ENCODE results near the gene UTS2.

UTS2 gene

DNA sequence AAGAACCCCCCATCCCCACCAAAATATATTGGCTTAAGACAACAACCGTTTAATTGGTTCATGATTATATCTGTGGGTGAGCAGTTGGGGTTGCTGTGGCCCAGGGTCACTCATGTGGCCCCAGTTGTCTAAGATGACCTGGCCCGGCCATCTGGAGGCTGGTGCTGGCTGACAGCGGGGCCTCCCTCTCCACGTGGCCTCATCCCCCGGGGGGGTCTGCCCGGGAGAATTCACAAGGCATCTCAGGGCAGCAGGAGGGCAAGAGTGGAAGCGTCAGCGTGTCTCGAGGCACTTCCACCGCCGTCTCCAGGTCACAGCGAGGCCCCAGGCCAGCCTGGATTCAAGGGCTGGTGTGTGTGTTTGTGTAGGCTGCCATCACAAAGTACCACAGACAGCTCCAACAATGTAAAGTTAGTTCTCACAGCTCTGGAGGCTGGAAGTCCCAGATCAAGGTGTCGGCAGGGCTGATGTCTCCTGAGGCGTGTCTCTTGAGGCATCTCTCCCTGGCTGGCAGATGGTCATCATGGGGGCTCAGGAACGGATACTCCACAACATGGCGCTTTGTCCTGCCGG, 11.0 kb upstream of the UTS2 start:
- no peak for DNase-seq (ENCODE audit: low read depth in 2 of 2)

- no peak for DNase-seq (ENCODE audit: low read depth in 2 of 2)
These were observed 9.6 kb upstream of the UTS2 start for GRCh38 chr1:7862211-7863060.

DNA sequence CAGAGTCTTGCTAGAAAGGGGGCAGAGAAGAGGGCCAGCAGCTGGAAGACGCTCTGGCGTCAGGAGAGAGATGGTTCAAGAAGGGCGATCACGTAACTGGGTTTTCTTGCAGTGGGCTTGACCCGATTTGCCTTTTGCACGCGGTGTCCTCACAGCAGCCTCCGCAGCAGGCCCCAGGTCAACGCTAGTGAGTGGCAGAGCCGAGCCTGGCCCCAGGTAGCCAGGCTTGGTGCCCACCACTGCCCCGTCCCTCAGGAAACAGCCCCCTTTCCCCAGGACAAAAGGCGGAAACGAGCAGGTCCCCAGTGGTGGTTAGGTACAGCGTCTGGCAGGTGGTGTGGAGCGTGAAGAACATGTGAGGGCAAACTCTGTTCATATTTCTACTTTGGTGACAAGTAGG, 8.6 kb upstream of the UTS2 start:
- DNase-seq (ENCODE audit: low read depth in 2 of 2) = no peak

DNA sequence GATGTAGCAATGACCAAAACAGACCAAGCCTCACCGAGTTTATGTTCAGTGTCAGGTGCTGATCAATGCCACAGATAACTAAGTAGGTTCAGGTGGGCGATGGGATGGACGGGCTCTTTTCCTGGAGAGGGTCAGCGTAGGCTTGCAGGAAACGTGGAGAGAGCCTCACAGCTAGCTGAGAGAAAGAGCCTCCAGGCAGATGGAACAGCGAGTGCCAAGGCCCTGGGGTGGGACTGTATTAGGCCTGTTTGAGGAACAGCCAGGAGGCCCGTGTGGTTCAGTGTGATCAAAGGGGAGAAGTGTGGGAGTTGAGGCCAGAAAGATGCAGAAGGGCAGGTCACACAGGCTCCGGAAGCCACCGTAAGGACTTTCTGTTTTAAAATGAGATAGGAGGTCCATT, 7.3 kb upstream of the UTS2 start:
- DNase-seq (ENCODE audit: low read depth in 2 of 2) = no peak

GRCh38 chr1:7859406-7859805, 6.5 kb upstream of the UTS2 start:
- no peak for DNase-seq (ENCODE audit: low read depth in 2 of 2)

DNA sequence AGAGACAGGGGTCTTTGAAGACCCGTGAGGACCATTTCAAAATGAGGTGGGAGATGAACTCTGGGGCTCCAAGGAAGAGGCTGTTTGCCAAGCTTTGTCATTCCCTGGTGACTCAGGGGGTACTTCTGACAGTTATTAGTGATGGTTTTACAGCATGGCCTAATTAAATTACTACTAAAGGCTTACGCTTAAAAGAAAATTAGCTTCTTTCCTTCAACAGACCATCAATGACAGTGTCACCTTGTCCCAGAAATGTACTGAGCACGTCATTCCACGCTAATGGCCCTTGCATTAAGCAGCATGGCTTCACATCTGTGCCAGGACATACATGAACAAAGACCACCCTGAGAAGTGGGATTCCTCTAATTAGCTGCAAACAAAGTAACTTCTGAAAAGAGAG, 5.1 kb upstream of the UTS2 start:
- DNase-seq (ENCODE audit: low read depth in 2 of 2) = no peak

DNA sequence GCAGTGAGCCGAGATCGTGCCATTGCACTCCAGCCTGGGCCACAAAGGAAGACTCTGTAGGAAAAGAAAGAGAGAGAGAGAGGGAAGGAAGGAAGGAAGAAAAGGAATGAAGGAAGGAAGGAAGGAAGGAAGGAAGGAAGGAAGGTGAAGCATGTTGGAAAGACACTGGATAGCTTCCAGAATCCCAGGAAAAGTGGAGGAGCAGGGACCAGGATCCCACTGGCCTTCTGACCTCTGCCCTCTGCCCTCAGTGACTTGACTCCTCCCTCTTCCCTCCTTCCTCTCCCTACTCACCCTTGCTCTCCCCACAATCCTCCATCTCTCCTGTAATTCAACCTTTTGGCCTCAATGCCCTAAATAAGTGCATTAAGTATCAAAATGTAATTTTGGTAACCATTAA, 4.1 kb upstream of the UTS2 start:
- DNase-seq (ENCODE audit: low read depth in 2 of 2) = no peak

DNA sequence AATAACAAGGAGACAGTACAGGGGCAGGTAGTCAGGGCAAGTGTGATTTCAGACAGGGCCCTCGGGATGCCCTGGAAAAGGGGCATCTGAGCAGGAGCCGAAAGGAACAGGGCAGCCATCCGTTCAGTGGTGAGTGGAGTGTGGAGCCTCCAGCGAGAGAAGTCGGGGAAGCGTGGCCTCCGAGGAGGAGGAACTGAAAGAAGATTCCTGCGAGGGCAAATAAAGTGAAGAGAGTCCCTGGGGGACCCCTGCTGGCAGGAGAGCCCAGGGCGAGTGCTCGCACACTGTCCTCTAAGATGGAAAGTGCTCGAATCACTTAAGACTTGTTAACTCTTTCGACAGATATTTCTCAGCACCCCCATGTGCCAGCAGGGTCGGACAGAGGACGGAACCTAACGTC, 3.5 kb upstream of the UTS2 start:
- no peak for DNase-seq (ENCODE audit: low read depth in 2 of 2)

- DNase-seq (ENCODE audit: low read depth in 2 of 2) = no peak
These were observed 790 bp upstream of the UTS2 start for GRCh38 chr1:7853684-7854026.

DNA sequence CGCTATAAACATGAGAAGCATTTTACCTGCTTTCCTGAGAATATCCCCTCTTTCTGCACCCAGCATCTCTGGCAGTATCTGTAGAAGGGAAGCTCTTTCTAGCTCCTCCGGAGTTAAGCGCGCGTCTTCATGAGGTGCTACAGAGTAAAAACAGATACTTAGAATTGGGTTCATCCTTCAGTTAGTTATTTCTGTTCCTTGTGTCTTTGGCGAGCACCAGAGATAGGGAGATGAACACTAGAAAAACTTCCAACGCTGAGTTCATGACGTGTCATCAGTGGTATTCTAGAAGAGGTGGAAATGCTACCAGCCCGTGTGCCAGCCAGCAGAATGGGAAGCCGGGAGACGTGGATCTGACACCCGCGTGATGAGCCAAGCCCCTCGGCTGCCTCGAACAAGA, 2.1 kb downstream of the UTS2 start:
- no peak for DNase-seq (ENCODE audit: low read depth in 2 of 2)

DNA sequence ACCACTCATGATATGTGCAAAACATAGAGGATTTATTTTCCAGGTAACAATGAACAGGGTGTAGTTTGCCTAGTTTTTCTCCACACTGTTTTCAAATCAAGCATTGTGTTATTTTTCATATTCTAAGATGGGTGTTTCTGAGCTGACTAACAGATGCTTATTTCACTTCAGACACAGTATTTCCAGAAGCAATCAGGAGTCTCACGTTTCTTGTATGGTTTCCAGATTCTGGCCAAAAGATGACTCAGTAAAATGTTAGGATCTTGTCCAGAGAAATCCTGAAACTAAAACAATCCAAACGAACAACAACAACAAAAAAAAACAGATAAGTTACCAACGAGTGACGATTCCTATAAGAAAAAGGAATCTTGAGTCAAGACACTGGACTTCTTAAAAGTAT, 5.3 kb downstream of the UTS2 start:
- DNase-seq (ENCODE audit: low read depth in 2 of 2) = no peak

GRCh38 chr1:7846656-7847055, 6.2 kb downstream of the UTS2 start:
- no peak for DNase-seq (ENCODE audit: low read depth in 2 of 2)

- no peak for DNase-seq (ENCODE audit: low read depth in 2 of 2)
These were observed 7.1 kb downstream of the UTS2 start for GRCh38 chr1:7845761-7846160.

DNA sequence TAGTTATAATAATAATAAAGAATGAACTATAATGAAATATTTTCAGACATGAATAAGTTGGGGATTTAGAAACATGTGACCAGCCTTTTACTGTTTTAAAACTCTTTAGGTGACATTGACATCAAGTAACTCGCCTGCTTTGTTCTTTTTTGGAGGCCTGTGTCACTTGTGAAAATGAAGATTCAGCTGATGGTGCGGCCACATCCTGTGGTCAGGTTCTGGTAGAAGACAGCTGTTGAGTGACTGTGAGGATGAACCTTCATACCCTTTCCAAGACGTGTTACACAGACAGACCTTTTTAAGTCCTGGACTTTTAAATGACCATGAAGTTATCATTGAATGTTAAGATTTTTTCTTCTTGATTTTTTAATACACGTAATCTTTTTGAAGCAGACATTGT, 10.3 kb downstream of the UTS2 start:
- DNase-seq (ENCODE audit: low read depth in 2 of 2) = no peak

DNA sequence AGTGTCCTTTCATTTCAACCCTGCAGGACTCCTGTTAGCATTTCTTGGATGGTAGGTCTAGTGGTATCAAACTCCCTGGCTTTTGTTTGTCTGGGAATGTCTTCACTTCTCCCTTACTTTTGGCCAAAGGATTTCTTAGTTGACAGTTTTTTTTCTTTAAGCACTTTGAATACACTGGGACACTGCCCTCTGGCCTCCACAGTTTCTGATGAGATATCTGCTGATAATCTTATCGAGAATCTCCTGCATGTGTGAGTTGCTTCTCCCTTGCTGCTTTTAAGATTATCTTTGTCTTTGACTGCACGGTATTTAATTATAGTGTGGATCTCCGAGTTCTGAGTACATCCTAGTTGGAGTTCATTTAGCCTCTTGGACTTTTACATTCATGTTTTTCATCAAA, 13.3 kb downstream of the UTS2 start:
- no peak for DNase-seq (ENCODE audit: low read depth in 2 of 2)

- DNase-seq (ENCODE audit: low read depth in 2 of 2) = no peak
These were observed 14.2 kb downstream of the UTS2 start for GRCh38 chr1:7838714-7839113.

GRCh38 chr1:7833035-7833434, 19.8 kb downstream of the UTS2 start:
- no peak for DNase-seq (ENCODE audit: low read depth in 2 of 2)

DNA sequence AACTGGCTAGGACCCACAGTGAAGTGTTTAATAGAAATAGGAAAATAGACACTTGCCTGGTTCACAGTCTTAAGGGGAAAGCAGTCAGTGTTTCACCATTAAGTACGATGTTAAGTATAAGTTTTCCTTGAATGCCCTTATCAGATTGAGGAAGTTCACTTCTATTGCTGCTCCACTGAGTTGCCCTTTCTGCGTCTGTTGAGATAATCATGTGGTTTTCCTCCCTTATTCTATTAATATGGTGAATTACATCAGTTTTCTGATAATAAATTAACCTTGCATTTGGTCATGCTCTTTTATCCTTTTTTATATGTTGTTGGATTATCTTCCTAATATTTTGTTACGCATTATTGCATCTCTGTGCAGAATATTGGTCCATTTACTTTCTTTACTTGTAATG, 21.4 kb downstream of the UTS2 start:
- no peak for DNase-seq (ENCODE audit: low read depth in 2 of 2)

DNA sequence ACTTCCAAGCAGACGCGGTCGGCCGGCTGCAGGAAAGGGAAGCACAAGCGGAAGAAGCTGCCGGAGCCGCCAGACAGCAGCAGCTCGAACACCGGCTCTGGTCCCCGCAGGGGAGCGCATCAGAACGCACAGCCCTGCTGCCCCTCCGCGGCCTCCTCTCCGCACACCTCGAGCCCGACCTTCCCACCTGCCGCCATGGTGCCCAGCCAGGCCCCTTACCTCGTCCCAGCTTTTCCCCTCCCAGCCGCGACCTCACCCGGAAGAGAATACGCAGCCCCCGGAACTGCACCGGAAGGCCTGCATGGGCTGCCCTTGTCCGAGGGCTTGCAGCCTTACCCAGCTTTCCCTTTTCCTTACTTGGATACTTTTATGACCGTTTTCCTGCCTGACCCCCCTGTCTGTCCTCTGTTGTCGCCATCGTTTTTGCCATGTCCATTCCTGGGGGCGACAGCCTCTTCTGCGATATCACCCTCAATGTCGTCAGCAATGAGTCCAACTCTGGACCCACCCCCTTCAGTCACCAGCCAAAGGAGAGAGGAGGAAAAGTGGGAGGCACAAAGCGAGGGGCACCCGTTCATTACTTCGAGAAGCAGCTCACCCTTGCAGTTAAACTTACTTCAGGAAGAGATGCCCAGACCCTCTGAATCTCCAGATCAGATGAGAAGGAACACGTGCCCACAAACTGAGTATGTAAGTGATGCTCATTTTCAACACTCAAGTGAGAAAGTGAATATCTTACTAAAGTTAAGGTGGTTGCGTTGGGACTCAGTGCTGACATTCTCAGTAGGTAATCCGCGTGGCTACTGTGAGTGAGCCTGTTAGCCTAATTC, 25.5 kb downstream of the UTS2 start:
- peak in 1 of 2 donors; percentile 10 for DNase-seq (ENCODE audit: low read depth in 2 of 2)

DNA sequence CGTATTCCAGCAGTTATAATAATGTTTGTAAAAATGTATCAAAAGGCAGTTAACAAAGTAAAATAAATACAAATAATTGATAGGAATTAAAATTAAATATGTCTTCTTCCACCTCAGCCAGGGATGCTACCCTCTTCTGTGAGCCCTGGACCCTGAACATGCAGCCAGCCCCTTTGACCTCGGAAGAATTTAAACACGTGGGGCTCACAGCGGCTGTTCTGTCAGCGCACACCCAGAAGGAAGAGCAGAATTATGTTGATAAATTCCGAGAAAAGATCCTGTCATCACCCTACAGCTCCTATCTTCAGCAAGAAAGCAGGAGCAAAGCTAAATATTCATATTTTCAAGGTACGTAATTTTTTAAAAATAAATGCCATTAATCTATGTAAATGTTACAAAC, 26.5 kb downstream of the UTS2 start:
- no peak for DNase-seq (ENCODE audit: low read depth in 2 of 2)

DNA sequence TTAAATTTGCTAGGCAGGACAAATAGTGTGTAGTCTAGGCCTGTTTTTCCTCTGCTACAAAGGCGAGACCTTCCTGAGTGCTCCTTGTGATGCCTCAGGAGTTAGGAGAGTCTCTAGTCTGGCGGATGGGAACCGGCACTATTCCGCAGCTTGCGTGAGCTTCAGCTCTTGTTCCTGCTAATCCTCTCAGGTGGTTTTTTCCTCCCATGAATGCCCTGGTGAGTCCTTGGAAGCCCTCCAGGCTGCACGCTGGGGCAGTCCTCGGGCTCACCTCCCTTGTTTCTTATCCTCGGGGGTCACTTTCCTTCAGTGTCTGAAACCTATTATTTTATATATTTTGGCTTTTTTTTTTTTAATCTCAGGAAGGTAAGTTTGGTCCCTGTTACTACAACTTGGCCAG, 28.2 kb downstream of the UTS2 start:
- DNase-seq (ENCODE audit: low read depth in 2 of 2) = no peak

GRCh38 chr1:7821282-7821681, 31.6 kb downstream of the UTS2 start:
- DNase-seq (ENCODE audit: low read depth in 2 of 2) = no peak
